SH-SY5Y (cell line): ENCODE results near the gene AOPEP.

ENCODE experiments used
- GATA2 ChIP-seq: IDR thresholded peaks from 2 replicates; pipeline ENCODE4 v1.6.1; 2011; ENCODE audit warnings: mild to moderate bottlenecking, low read depth, low read length
- GATA3 ChIP-seq: IDR thresholded peaks from 2 replicates; pipeline ENCODE4 v1.6.1; 2011; ENCODE audit warnings: low read depth, mild to moderate bottlenecking, low read length, moderate library complexity

DNA sequence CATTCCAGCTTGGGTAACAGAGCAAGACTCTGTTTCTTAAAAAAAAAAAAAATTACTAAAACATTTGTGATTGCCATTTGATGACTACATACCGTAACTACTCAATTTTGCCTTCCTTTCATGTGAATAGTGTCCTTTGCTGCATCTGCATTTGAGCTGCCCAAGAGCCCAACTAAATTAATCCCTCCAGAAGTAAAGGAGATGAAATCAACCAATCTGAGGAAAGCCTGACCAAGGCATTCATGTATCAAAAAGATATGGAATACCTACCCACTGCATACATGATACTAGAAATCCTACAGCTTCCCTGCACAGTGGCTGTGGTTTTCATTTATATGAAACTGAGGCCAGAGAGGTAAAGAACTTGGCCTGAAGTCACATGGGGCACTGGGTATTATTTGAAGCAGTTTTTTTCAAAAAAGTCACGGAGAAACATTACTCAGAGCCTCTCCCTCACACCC is 177.5 kb downstream of the AOPEP start:
- TF ChIP-seq GATA2 = no peak
- TF ChIP-seq GATA3 = no peak
